GM19238 (cell line): ENCODE data around the gene CEPT1.

ENCODE experiments used
- DNase-seq: peaks from one replicate; pipeline ENCODE4 v3.0.0; 2011; ENCODE audit warnings: low spot score; ENCODE audit not compliant: insufficient read length

The CEPT1 gene

GRCh38 chr1:111225717-111226400, 85.8 kb downstream of the CEPT1 start:
- DNase-seq, result no peak

- no peak for DNase-seq
Measured at GRCh38 chr1:111227434-111227833, 87.4 kb downstream of the CEPT1 start, which contains the start of gene CHI3L2. TSS of gene CHI3L2 (plus strand) at chr1:111227713. CDS start at chr1:111227730, 17 bp downstream.

DNA sequence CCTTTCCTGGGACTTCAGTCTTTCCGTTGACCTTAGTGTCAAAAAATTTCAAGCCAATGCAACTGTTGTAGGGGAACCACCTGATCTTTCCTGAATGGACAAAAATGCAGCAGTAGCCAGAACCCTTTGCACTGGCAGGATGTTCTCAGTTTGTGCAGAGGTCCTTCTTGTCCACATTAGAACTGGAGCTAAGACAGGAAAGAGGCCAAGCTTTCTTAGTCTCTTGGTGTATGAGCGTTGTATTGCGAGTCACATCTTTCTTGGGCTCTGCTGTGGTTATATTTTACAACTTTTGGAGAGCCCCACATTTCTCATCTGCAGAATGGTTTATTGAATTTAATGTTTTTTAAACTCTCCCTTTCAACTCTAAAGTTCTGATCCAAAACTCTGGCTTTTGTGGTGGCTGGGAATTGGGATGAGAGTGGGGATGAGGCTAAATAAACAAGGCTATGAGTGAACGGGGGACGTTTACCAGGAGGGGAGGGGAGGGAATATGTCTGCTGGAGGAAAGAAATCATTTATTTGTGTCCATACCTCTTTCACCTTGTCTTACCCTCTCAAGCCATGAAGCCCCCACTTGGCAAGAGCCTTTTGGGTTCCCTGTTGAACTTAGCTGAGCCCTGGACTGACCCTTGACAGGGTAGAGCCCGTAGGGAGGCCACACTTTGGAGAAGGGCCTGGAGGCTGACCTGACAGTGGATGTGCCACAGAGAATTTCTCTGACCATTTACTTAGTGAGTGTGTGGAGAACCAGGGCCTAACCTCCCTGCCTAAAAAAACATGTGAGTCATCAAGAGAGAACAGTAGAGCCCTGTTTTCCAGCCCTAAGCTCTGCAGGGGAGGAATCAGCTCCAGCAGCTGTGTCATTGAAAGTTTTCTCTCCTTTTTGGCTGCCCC, 88.1 kb downstream of the CEPT1 start:
- no peak for DNase-seq

- no peak for DNase-seq
Measured at GRCh38 chr1:111228748-111229126, 88.7 kb downstream of the CEPT1 start.

DNA sequence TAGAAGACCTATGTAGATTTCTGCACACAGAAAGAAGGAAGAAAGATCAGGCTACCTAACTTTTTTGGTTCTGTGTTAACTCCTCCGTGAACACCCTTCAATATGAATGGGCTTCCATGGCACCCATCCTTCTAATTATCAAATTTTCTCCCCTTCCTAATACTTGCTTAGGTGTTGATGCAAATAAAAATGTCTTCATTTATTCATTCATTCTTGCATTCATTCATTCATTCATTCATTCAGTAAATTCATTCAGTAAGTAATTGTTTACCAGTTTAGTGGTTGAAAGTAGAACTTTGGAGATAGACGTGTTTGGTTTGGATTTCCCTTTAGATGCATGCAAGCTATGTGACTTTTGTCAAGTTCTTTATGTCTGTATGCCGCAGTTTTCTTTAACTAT, 92.1 kb downstream of the CEPT1 start:
- DNase-seq, result no peak

DNA sequence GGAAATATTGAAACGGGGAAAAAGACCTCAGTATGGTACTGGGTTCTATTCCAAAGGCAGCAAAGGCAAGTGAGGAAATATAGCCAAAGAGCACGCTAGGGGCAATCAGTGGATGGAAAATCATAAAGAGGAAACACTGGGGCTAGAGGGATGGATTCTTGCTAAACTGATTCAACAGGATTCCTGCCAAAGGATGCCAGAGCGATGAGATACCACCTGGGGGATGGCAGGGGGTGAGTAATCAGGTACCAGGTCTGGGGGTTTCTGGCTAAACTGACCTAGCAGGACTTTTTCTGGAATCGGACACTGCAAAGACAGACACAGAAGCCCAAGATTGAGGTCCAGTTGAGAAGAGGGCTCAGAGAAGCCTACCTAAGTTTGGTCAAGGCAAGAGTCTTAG, 94.2 kb downstream of the CEPT1 start:
- no peak for DNase-seq
